GM23338 (cell line): ENCODE results near the gene CKMT1A. TPM values are rescaled to one million over a fixed set of nuclear protein-coding genes. Genes with fewer than 3 reads are reported as not detected.

Source experiments
- NANOG ChIP-seq: IDR thresholded peaks from 2 replicates; pipeline ENCODE4 v1.6.1; 2016; ENCODE audit warnings: antibody characterized with exemption, borderline replicate concordance
- polyA plus RNA-seq: library from polyadenylated mRNA; unstranded; fragments of >200 nt; fragmentation: Nextera tagmentation; extraction: Ambion mirVana; gene quantifications from 2 replicates; pipeline ENCODE4 v1.2.1, GENCODE V29; 2016
- small RNA-seq: library from RNA; depleted of rRNA; stranded (forward); fragments of <200 nt; gene quantifications from one replicate; pipeline ENCODE3, GENCODE V24; 2014; ENCODE audit warnings: low replicate concordance
- total RNA-seq: library from RNA; depleted of rRNA; stranded (reverse); fragments of >200 nt; shearing (Covaris generic); gene quantifications from 2 replicates; pipeline ENCODE4 v1.2.3, GENCODE V29; 2014; rRNA removed

The CKMT1A gene
- total and polyA plus RNA-seq, 2 experiments from 2014 or later: 27.3 to 30.9 TPM

GRCh38 chr15:43748376-43748775 is 54.7 kb downstream of the CKMT1A start (continued):
- TF ChIP-seq NANOG: no peak

Small RNAs within 50 kb of the gene (small RNA-seq; reads per million reads assigned to genes)
- gene PDIA3P2: not detected
- not detected for gene RNU6-353P
- not detected for gene RNU6-354P

Other genes starting within 250 kb of the CKMT1A start
- gene TP53BP1, start 200.7 kb upstream of the CKMT1A start, total RNA-seq: 48.6 and 81.3 TPM in 2 replicates
- gene TP53BP1, start 200.7 kb upstream of the CKMT1A start, polyA plus RNA-seq: 15.5 and 17.7 TPM in 2 replicates
- 2.0 and 2.3 TPM in 2 replicates for gene MAP1A, start 176.3 kb upstream of the CKMT1A start, total RNA-seq
- gene MAP1A, start 176.3 kb upstream of the CKMT1A start, polyA plus RNA-seq: 0.81 and 0.85 TPM in 2 replicates
- 21.7 and 23.5 TPM in 2 replicates for gene PPIP5K1, start 103.7 kb upstream of the CKMT1A start, total RNA-seq
- 4.5 and 5.8 TPM in 2 replicates for gene PPIP5K1, start 103.7 kb upstream of the CKMT1A start, polyA plus RNA-seq
- gene CKMT1B, start 99.8 kb upstream of the CKMT1A start, total RNA-seq: 28.6 and 31.4 TPM in 2 replicates
- 36.8 and 41.2 TPM in 2 replicates for gene CKMT1B, start 99.8 kb upstream of the CKMT1A start, polyA plus RNA-seq
- 0.19 and 0.45 TPM in 2 replicates for gene STRC, start 75.1 kb upstream of the CKMT1A start, total RNA-seq
- gene STRC, start 75.1 kb upstream of the CKMT1A start, polyA plus RNA-seq: 0.40 TPM in 1 of 2 replicates, not detected in the other
- gene CATSPER2, start 45.0 kb upstream of the CKMT1A start, total RNA-seq: 1.1 and 4.4 TPM in 2 replicates
- 0.92 and 1.1 TPM in 2 replicates for gene CATSPER2, start 45.0 kb upstream of the CKMT1A start, polyA plus RNA-seq
- 363 and 371 TPM in 2 replicates for gene PDIA3, start 52.6 kb downstream of the CKMT1A start, total RNA-seq
- 585 and 631 TPM in 2 replicates for gene PDIA3, start 52.6 kb downstream of the CKMT1A start, polyA plus RNA-seq
- 13.6 and 19.2 TPM in 2 replicates for gene ELL3, start 83.1 kb downstream of the CKMT1A start, total RNA-seq
- gene ELL3, start 83.1 kb downstream of the CKMT1A start, polyA plus RNA-seq: 12.0 and 14.2 TPM in 2 replicates
- 459 and 460 TPM in 2 replicates for gene SERF2, start 98.5 kb downstream of the CKMT1A start, total RNA-seq
- gene SERF2, start 98.5 kb downstream of the CKMT1A start, polyA plus RNA-seq: 2,602 and 2,869 TPM in 2 replicates
- not detected in 2 replicates for gene SERINC4, start 106.4 kb downstream of the CKMT1A start, total RNA-seq
- gene SERINC4, start 106.4 kb downstream of the CKMT1A start, polyA plus RNA-seq: not detected in 2 replicates
- 7.2 and 9.4 TPM in 2 replicates for gene HYPK, start 106.7 kb downstream of the CKMT1A start, total RNA-seq
- gene HYPK, start 106.7 kb downstream of the CKMT1A start, polyA plus RNA-seq: 39.6 and 40.1 TPM in 2 replicates
- 18.4 and 24.5 TPM in 2 replicates for gene MFAP1, start 130.8 kb downstream of the CKMT1A start, total RNA-seq
- 33.6 and 34.9 TPM in 2 replicates for gene MFAP1, start 130.8 kb downstream of the CKMT1A start, polyA plus RNA-seq
- gene WDR76, start 133.1 kb downstream of the CKMT1A start, total RNA-seq: 14.6 and 17.8 TPM in 2 replicates
- 8.5 and 9.7 TPM in 2 replicates for gene WDR76, start 133.1 kb downstream of the CKMT1A start, polyA plus RNA-seq